ENCODE data around the gene GJA3. TPM values are rescaled to one million over a fixed set of nuclear protein-coding genes. Genes with fewer than 3 reads are reported as not detected.

The GJA3 gene
- total and polyA plus RNA-seq, 2 donors (not counting 3 experiments of a cell fraction or from before 2014, with no cell fraction given): not detected

DNA sequence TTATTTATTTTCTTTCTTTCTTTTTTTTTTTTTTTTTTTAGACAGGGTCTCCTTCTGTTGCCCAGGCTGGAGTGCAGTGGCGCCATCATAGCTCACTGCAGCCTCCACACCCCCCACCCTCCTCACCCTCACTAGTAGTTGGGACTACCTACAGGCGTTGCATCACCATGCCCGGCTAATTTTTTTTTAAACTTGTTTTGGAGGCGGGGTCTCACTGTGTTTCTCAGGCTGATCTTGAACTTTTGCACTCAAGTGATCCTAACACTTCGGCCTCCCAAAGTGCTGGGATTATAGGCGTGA is 33.6 kb downstream of the GJA3 start:
- Histone ChIP-seq H3K36me3 (ENCODE audit: control insufficient read depth in 2 of 2, extremely low read depth in 1 of 2, insufficient read depth in 2 of 2, low read length in 2 of 2) (no peaks in the 10 kb centered on the region), H2AFZ (ENCODE audit: low read depth, low read length) (peak overlapping the region; percentile 81), H3K9me3 (replicated peaks; ENCODE audit: control insufficient read depth, insufficient read depth, low read length) (no peaks in the 10 kb centered on the region), H3K27ac (ENCODE audit: insufficient read depth, low read depth, low read length) (no peak overlapping the region), H3K4me3 (replicated peaks in 1 of 3; ENCODE audit: insufficient read depth in 1 of 3, low read depth in 1 of 3, low read length in 3 of 3) (peak overlapping the region in 1 of 3 experiments; percentile 5), H3K4me1 (ENCODE audit: control insufficient read depth, extremely low read depth, insufficient read depth, low read length) (peaks cover 4% of the 10 kb centered on the region), H3K4me2 (ENCODE audit: insufficient read depth, low read length) (peak overlapping the region; percentile 84), H3K9ac (replicated peaks; ENCODE audit: extremely low read depth, insufficient read depth, low read length) (no peak overlapping the region), H3K27me3 (ENCODE audit: control insufficient read depth in 2 of 2, insufficient read depth in 2 of 2, low read length in 2 of 2) (peaks cover 24 to 31% of the 10 kb centered on the region in 2 experiments), H3K9me1 (replicated peaks; ENCODE audit: control insufficient read depth, extremely low read depth, insufficient read depth, low read length) (no peaks in the 10 kb centered on the region), H4K20me1 (replicated peaks; ENCODE audit: control insufficient read depth, extremely low read depth, insufficient read depth, low read length) (no peaks in the 10 kb centered on the region), H3K79me2 (ENCODE audit: control insufficient read depth, insufficient read depth, low read length) (no peaks in the 10 kb centered on the region)
- no TSS peak for BruUV-seq (replicated peaks)
- intact Hi-C loops (cut with micrococcal nuclease) (loop anchor here (1.0 kb wide), 1 partner anchor 8 kb away; no protein-coding TSS in a partner anchor), dilution Hi-C loops (cut with MboI; ENCODE audit: extremely low pct_ligation_motif_present, low sequenced_read_pairs) (no loop called here)
- FAIRE-seq (no peak), DNase-seq (ENCODE audit: low read depth, low spot score) (no peak)
- POLR2A ChIA-PET: interaction anchor here (0.7 to 1.5 kb wide), 2 partner anchors 8 to 1144 kb away, joined by 5 read pairs; no protein-coding TSS in a partner anchor
- TF ChIP-seq EZH2 (IDR thresholded peaks at IDR 0.05; ENCODE audit: borderline replicate concordance, low read depth, low read length, severe bottlenecking) (no peak), GATA2 (IDR thresholded peaks at IDR 0.05; ENCODE audit: insufficient read depth, insufficient read length, low read depth, low read length) (no peak), JUN (IDR thresholded peaks at IDR 0.05; ENCODE audit: borderline replicate concordance, insufficient read depth, insufficient read length, low read depth) (no peak)
- CTCF ChIA-PET: interaction anchor here (0.6 to 1.9 kb wide), 11 partner anchors 9 to 798 kb away, joined by 3 to 14 read pairs (median 3); partner anchors contain the start of gene GJA3

DNA sequence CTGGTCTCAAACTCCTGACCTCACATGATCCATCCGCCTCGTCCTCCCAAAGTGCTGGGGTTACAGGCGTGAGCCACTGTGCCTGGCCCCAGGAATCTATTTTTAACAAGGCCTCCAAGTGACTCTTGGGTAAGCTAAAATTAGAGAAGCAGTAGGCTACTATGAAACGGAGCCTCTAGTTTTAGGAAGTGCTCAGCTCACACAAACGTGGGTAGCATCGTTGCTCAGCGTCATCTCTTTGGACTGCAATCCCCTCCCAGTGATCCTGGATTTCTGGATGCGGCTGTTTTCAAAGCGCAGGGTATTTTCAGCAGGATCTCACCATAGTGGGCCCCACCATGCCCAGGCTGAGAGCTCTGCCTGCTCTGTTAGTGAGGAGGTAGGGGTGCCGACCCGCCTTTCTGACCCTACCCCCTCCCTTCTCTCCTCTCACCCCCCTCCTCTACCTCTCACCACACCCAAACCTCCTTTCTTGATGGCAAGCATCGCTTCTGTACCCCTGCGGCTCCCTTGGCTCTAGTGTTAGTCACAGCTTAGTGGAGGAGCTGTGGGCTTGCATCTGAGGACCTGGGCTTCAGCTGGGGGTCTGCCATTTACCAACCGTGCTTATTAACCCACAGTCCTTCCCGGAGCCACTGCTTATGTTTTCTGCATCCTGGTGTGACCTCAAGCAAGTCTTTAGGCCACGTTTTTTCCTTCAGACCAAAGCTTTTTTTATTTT is 34.2 kb downstream of the GJA3 start:
- intact Hi-C loops (cut with micrococcal nuclease): loop anchor here (1.0 kb wide), 1 partner anchor 7 kb away; no protein-coding TSS in a partner anchor
- BruUV-seq (replicated peaks): no TSS peak
- POLR2A ChIA-PET: interaction anchor here (0.7 kb wide), 1 partner anchor 1145 kb away, joined by 5 read pairs; no protein-coding TSS in a partner anchor

More for the DNA sequence above, 34.2 kb downstream of the GJA3 start:
- Histone ChIP-seq H3K9ac (replicated peaks; ENCODE audit: extremely low read depth, insufficient read depth, low read length) (no peak overlapping the region), H3K27ac (ENCODE audit: insufficient read depth, low read depth, low read length) (no peak overlapping the region), H2AFZ (ENCODE audit: low read depth, low read length) (no peak overlapping the region), H3K9me3 (replicated peaks; ENCODE audit: control insufficient read depth, insufficient read depth, low read length) (no peaks in the 10 kb centered on the region), H3K9me1 (replicated peaks; ENCODE audit: control insufficient read depth, extremely low read depth, insufficient read depth, low read length) (no peaks in the 10 kb centered on the region), H3K4me2 (ENCODE audit: insufficient read depth, low read length) (no peak overlapping the region), H3K36me3 (ENCODE audit: control insufficient read depth in 2 of 2, extremely low read depth in 1 of 2, insufficient read depth in 2 of 2, low read length in 2 of 2) (no peaks in the 10 kb centered on the region), H3K4me3 (replicated peaks in 1 of 3; ENCODE audit: insufficient read depth in 1 of 3, low read depth in 1 of 3, low read length in 3 of 3) (no peak overlapping the region), H3K27me3 (ENCODE audit: control insufficient read depth in 2 of 2, insufficient read depth in 2 of 2, low read length in 2 of 2) (peaks cover 24 to 31% of the 10 kb centered on the region in 2 experiments), H4K20me1 (replicated peaks; ENCODE audit: control insufficient read depth, extremely low read depth, insufficient read depth, low read length) (no peaks in the 10 kb centered on the region), H3K4me1 (ENCODE audit: control insufficient read depth, extremely low read depth, insufficient read depth, low read length) (peaks cover 4% of the 10 kb centered on the region), H3K79me2 (ENCODE audit: control insufficient read depth, insufficient read depth, low read length) (no peaks in the 10 kb centered on the region)
- CTCF ChIA-PET: interaction anchor here (0.6 to 1.9 kb wide), 4 partner anchors 8 to 32 kb away, joined by 3 to 14 read pairs (median 4); no protein-coding TSS in a partner anchor
- no peak for FAIRE-seq
- dilution Hi-C loops (cut with MboI; ENCODE audit: extremely low pct_ligation_motif_present, low sequenced_read_pairs): no loop called here
- TF ChIP-seq FOS (IDR thresholded peaks at IDR 0.05; ENCODE audit: borderline replicate concordance, insufficient read depth, low read length) (no peak), JUN (IDR thresholded peaks at IDR 0.05; ENCODE audit: borderline replicate concordance, insufficient read depth, insufficient read length, low read depth) (no peak), EZH2 (IDR thresholded peaks at IDR 0.05; ENCODE audit: borderline replicate concordance, low read depth, low read length, severe bottlenecking) (no peak), POLR2AphosphoS5 (IDR thresholded peaks at IDR 0.05; ENCODE audit: insufficient read depth, low read depth, low read length) (no peak), MYC (IDR thresholded peaks at IDR 0.05; ENCODE audit: low read depth, low read length) (no peak), GATA2 (IDR thresholded peaks at IDR 0.05; ENCODE audit: insufficient read depth, insufficient read length, low read depth, low read length) (no peak), POLR2A (IDR thresholded peaks at IDR 0.05; ENCODE audit: low read depth, low read length) (no peak)
- TF ChIP-seq, protein P1, sequence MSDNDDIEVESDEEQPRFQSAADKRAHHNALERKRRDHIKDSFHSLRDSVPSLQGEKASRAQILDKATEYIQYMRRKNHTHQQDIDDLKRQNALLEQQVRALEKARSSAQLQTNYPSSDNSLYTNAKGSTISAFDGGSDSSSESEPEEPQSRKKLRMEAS (IDR thresholded peaks at IDR 0.05; ENCODE audit: insufficient read depth, insufficient read length): no peak
- TF ChIP-seq, protein P2, sequence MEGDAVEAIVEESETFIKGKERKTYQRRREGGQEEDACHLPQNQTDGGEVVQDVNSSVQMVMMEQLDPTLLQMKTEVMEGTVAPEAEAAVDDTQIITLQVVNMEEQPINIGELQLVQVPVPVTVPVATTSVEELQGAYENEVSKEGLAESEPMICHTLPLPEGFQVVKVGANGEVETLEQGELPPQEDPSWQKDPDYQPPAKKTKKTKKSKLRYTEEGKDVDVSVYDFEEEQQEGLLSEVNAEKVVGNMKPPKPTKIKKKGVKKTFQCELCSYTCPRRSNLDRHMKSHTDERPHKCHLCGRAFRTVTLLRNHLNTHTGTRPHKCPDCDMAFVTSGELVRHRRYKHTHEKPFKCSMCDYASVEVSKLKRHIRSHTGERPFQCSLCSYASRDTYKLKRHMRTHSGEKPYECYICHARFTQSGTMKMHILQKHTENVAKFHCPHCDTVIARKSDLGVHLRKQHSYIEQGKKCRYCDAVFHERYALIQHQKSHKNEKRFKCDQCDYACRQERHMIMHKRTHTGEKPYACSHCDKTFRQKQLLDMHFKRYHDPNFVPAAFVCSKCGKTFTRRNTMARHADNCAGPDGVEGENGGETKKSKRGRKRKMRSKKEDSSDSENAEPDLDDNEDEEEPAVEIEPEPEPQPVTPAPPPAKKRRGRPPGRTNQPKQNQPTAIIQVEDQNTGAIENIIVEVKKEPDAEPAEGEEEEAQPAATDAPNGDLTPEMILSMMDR (IDR thresholded peaks at IDR 0.05; ENCODE audit: extremely low read depth in 1 of 2, insufficient read depth in 1 of 2, low read depth in 1 of 2, low read length in 2 of 2): no peak
- no peak for DNase-seq (ENCODE audit: low read depth, low spot score)

Measured in endothelial cell of umbilical vein (primary cell).